ENCODE results near the gene ABCC3.
"Not testable (repeated sequence)": the region's sequence is repeated elsewhere in the genome, so short reads cannot be mapped to it uniquely, and the experiment has no call there.

ABCC3 gene

GRCh38 chr17:50679008-50679544, 44.4 kb downstream of the ABCC3 start:
- DNase-seq (ENCODE audit: low read depth): no peak
- TF ChIP-seq, protein P1, sequence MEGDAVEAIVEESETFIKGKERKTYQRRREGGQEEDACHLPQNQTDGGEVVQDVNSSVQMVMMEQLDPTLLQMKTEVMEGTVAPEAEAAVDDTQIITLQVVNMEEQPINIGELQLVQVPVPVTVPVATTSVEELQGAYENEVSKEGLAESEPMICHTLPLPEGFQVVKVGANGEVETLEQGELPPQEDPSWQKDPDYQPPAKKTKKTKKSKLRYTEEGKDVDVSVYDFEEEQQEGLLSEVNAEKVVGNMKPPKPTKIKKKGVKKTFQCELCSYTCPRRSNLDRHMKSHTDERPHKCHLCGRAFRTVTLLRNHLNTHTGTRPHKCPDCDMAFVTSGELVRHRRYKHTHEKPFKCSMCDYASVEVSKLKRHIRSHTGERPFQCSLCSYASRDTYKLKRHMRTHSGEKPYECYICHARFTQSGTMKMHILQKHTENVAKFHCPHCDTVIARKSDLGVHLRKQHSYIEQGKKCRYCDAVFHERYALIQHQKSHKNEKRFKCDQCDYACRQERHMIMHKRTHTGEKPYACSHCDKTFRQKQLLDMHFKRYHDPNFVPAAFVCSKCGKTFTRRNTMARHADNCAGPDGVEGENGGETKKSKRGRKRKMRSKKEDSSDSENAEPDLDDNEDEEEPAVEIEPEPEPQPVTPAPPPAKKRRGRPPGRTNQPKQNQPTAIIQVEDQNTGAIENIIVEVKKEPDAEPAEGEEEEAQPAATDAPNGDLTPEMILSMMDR (IDR thresholded peaks at IDR 0.05; ENCODE audit: control insufficient read depth, insufficient read depth, low read depth, low read length, missing control alignments): no peak
- no peak overlapping the region for H3K4me3 ChIP-seq (ENCODE audit: control insufficient read depth, low read depth, low read length)

GRCh38 chr17:50680126-50680525, 45.4 kb downstream of the ABCC3 start:
- no peak overlapping the region for H3K4me3 ChIP-seq (ENCODE audit: control insufficient read depth, low read depth, low read length)
- no peak for DNase-seq (ENCODE audit: low read depth)
- TF ChIP-seq, protein P1 (IDR thresholded peaks at IDR 0.05; ENCODE audit: control insufficient read depth, insufficient read depth, low read depth, low read length, missing control alignments): no peak

GRCh38 chr17:50680543-50681262, 46.0 kb downstream of the ABCC3 start:
- H3K4me3 ChIP-seq (ENCODE audit: control insufficient read depth, low read depth, low read length); DNase-seq (ENCODE audit: low read depth): not testable (repeated sequence)

- TF ChIP-seq, protein P1 (IDR thresholded peaks at IDR 0.05; ENCODE audit: control insufficient read depth, insufficient read depth, low read depth, low read length, missing control alignments): peak; percentile 86
- H3K4me3 ChIP-seq (ENCODE audit: control insufficient read depth, low read depth, low read length): no peak overlapping the region
- DNase-seq (ENCODE audit: low read depth): peak; percentile 46
Measured at GRCh38 chr17:50681263-50682200, 46.9 kb downstream of the ABCC3 start.

- DNase-seq (ENCODE audit: low read depth): no peak
- TF ChIP-seq, protein P1 (IDR thresholded peaks at IDR 0.05; ENCODE audit: control insufficient read depth, insufficient read depth, low read depth, low read length, missing control alignments): no peak
- no peak overlapping the region for H3K4me3 ChIP-seq (ENCODE audit: control insufficient read depth, low read depth, low read length)
Measured at GRCh38 chr17:50682441-50682840, 47.8 kb downstream of the ABCC3 start.

DNA sequence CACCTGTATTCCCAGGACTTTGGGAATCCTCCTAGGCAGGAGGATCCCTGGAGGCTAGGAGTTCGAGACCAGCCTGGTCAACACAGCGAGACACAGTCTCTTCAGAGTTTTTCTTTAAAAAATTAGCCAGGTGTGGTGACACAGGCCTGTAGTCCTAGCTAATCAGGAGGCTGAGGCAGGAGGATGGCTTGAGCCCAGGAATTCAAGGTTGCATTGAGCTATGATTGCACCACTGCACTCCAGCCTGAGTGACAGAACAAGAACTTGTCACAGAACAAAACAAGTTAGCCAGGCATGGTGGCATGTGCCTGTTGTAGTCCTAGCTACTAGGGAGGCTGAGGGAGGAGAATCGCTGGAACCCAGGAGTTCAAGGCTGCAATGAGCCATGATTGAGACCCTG, 48.3 kb downstream of the ABCC3 start:
- TF ChIP-seq, protein P1 (IDR thresholded peaks at IDR 0.05; ENCODE audit: control insufficient read depth, insufficient read depth, low read depth, low read length, missing control alignments): no peak
- no peak overlapping the region for H3K4me3 ChIP-seq (ENCODE audit: control insufficient read depth, low read depth, low read length)
- DNase-seq (ENCODE audit: low read depth): no peak
